GM23338 (cell line): ENCODE data around the gene BAAT. TPM values are rescaled to one million over a fixed set of nuclear protein-coding genes. Genes with fewer than 3 reads are reported as not detected.

Source experiments
- ATAC-seq: fragments of 200-7000 bp; cut with Tn5 transposase; 3 replicates; pipeline ENCODE4 v1.9.1; 2020
- DNase-seq: peaks from one replicate; pipeline ENCODE4 v3.0.0-alpha.2; 2015; ENCODE audit warnings: low spot score
- H2AFZ ChIP-seq: fragments of 200-600 bp; sonication (generic); 2 replicates; pipeline ENCODE4 v1.8.0; 2016; ENCODE audit warnings: antibody characterized with exemption, mild to moderate bottlenecking, moderate library complexity
- H3F3A ChIP-seq: fragments of 200-600 bp; sonication (generic); replicated peaks from 2 replicates; pipeline ENCODE4 v1.8.0; 2017; ENCODE audit warnings: antibody characterized with exemption, mixed run types, low read depth
- H3K27ac ChIP-seq: fragments of 200-600 bp; sonication (generic); 2 replicates; pipeline ENCODE4 v1.6.1; 2016; ENCODE audit warnings: low read depth
- H3K27me3 ChIP-seq: fragments of 200-600 bp; sonication (generic); 2 replicates; pipeline ENCODE4 v1.8.0; 2016; ENCODE audit warnings: mild to moderate bottlenecking, mixed run types, moderate library complexity; ENCODE audit not compliant: insufficient read depth
- H3K36me3 ChIP-seq: fragments of 200-600 bp; sonication (generic); 2 replicates; pipeline ENCODE4 v1.8.0; 2016; ENCODE audit warnings: mild to moderate bottlenecking; ENCODE audit not compliant: insufficient read depth
- H3K4me1 ChIP-seq: fragments of 200-600 bp; sonication (generic); 2 replicates; pipeline ENCODE4 v1.8.0; 2016; ENCODE audit warnings: mild to moderate bottlenecking, moderate library complexity; ENCODE audit not compliant: insufficient read depth
- H3K4me2 ChIP-seq: fragments of 200-600 bp; sonication (generic); 2 replicates; pipeline ENCODE4 v1.7.1; 2017; ENCODE audit warnings: mixed run types
- H3K4me3 ChIP-seq: fragments of 200-600 bp; sonication (generic); 2 replicates; pipeline ENCODE4 v1.6.1; 2016; ENCODE audit warnings: mixed run types
- H3K79me2 ChIP-seq: fragments of 200-600 bp; sonication (generic); replicated peaks from 2 replicates; pipeline ENCODE4 v1.8.0; 2017; ENCODE audit warnings: mild to moderate bottlenecking; ENCODE audit not compliant: insufficient read depth
- H3K9me2 ChIP-seq: fragments of 200-600 bp; sonication (generic); 2 replicates; pipeline ENCODE4 v1.8.0; 2017; ENCODE audit not compliant: insufficient read depth
- H4K20me1 ChIP-seq: fragments of 200-600 bp; sonication (generic); replicated peaks from 2 replicates; pipeline ENCODE4 v1.8.0; 2017; ENCODE audit warnings: mild to moderate bottlenecking; ENCODE audit not compliant: insufficient read depth
- H3K27ac Mint-ChIP-seq: 2 replicates; pipeline ENCODE4 v1.8.0; 2020; ENCODE audit warnings: inconsistent platforms, mild to moderate bottlenecking, moderate library complexity, mixed read lengths
- H3K27me3 Mint-ChIP-seq: 3 replicates; pipeline ENCODE4 v1.8.0; 2022; ENCODE audit warnings: low read depth, mild to moderate bottlenecking, moderate library complexity, mixed read lengths, inconsistent platforms; ENCODE audit not compliant: insufficient read depth, poor library complexity
- H3K36me3 Mint-ChIP-seq: 3 replicates; pipeline ENCODE4 v1.8.0; 2021; ENCODE audit warnings: low read depth, mild to moderate bottlenecking, inconsistent platforms, moderate library complexity, mixed read lengths
- H3K4me1 Mint-ChIP-seq: 3 replicates; pipeline ENCODE4 v1.8.0; 2020; ENCODE audit warnings: mild to moderate bottlenecking, inconsistent platforms, mixed read lengths
- H3K4me3 Mint-ChIP-seq: 3 replicates; pipeline ENCODE4 v1.8.0; 2021; ENCODE audit warnings: moderate library complexity, mild to moderate bottlenecking, inconsistent platforms, mixed read lengths
- H3K9me3 Mint-ChIP-seq: 3 replicates; pipeline ENCODE4 v1.8.0; 2020; ENCODE audit warnings: moderate library complexity, mild to moderate bottlenecking, inconsistent platforms, mixed read lengths
- CREB1 ChIP-seq: fragments of 250-450 bp; sonication (Bioruptor Pico); IDR thresholded peaks from 2 replicates; pipeline ENCODE4 v1.5.0; 2020; ENCODE audit warnings: low read depth, mild to moderate bottlenecking, moderate library complexity
- EZH2 ChIP-seq: fragments of 200-600 bp; sonication (generic); IDR thresholded peaks from one replicate; pipeline ENCODE4 v1.8.0; 2017; ENCODE audit warnings: antibody characterized with exemption, mild to moderate bottlenecking, low read depth; ENCODE audit not compliant: unreplicated experiment
- EZH2phosphoT487 ChIP-seq: fragments of 200-600 bp; sonication (generic); IDR thresholded peaks from one replicate; pipeline ENCODE4 v1.8.1; 2018; ENCODE audit warnings: antibody characterized with exemption; ENCODE audit not compliant: unreplicated experiment
- JUNB ChIP-seq: IDR thresholded peaks from one replicate; pipeline ENCODE4 v1.6.1; 2016; ENCODE audit warnings: antibody characterized with exemption; ENCODE audit not compliant: unreplicated experiment
- NANOG ChIP-seq: IDR thresholded peaks from 2 replicates; pipeline ENCODE4 v1.6.1; 2016; ENCODE audit warnings: antibody characterized with exemption, borderline replicate concordance
- POLR2AphosphoS5 ChIP-seq: IDR thresholded peaks from 2 replicates; pipeline ENCODE4 v1.6.1; 2016; ENCODE audit warnings: antibody characterized with exemption, low read depth
- STAT1 ChIP-seq: IDR thresholded peaks from one replicate; pipeline ENCODE4 v1.6.1; 2016; ENCODE audit warnings: antibody characterized with exemption; ENCODE audit not compliant: unreplicated experiment
- ZNF114 ChIP-seq: fragments of 250-450 bp; sonication (Bioruptor Pico); IDR thresholded peaks from 2 replicates; pipeline ENCODE4 v1.5.0; 2020; ENCODE audit warnings: mild to moderate bottlenecking, moderate library complexity
- ZNF331 ChIP-seq: fragments of 250-450 bp; sonication (Bioruptor Pico); IDR thresholded peaks from 2 replicates; pipeline ENCODE4 v1.5.0; 2020; ENCODE audit warnings: low read depth, mild to moderate bottlenecking, moderate library complexity
- polyA plus RNA-seq: library from polyadenylated mRNA; unstranded; fragments of >200 nt; fragmentation: Nextera tagmentation; extraction: Ambion mirVana; gene quantifications from 2 replicates; pipeline ENCODE4 v1.2.1, GENCODE V29; 2016
- total RNA-seq: library from RNA; depleted of rRNA; stranded (reverse); fragments of >200 nt; shearing (Covaris generic); gene quantifications from 2 replicates; pipeline ENCODE4 v1.2.3, GENCODE V29; 2014
- TF ChIP-seq, protein P1 (sequence below): IDR thresholded peaks from one replicate; pipeline ENCODE4 v1.6.1; 2018; ENCODE audit warnings: antibody characterized with exemption; ENCODE audit not compliant: unreplicated experiment
- TF ChIP-seq, protein P2 (sequence below): fragments of 250-450 bp; sonication (Bioruptor Pico); IDR thresholded peaks from 2 replicates; pipeline ENCODE4 v1.5.0; 2020; ENCODE audit warnings: mild to moderate bottlenecking, moderate library complexity
- TF ChIP-seq, protein P3 (sequence below): IDR thresholded peaks from 2 replicates; pipeline ENCODE4 v1.6.1; 2016; ENCODE audit warnings: antibody characterized with exemption
- TF ChIP-seq, protein P4 (sequence below), 2 experiments: fragments of 200-600 bp in 1 of 2; sonication (generic) in 1 of 2; conservative IDR thresholded peaks; 2 replicates each; pipeline versions ENCODE4 v1.5.1 to v1.6.1; 2016 to 2017; ENCODE audit warnings: antibody characterized with exemption in 2 of 2, low read depth in 2 of 2, mild to moderate bottlenecking in 2 of 2, moderate library complexity in 1 of 2

Gene BAAT
- total and polyA plus RNA-seq, 2 experiments from 2014 or later: 0.08 to 0.14 TPM

DNA sequence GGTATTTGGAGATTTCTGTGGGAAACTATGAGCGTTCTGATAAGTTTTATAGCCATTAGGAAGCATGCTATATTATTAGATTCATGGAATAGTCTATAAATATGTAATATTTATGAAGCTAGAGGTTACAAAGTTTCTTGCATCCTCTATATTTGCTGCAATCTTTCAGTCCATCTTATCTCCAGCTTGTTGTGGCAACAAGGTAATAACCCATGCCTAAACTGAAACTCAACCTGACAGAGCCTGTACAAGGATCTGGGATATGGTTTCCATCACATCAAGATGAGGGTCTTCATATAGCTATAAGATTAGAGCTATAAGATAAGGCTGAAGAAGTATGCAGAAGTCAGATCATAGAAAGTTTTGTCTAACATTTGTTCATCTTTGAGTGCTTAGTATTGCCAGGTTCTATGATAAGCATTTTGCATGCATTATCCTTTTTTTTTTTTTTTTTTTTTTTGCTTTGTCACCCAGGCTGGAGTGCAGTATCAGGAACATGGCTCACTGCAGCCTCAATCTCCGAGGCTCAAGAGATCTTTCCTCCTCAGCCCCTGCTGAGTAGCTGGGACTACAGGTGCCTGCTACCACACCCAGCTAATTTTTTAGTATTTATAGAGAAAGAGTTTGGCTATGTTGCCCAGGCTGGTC is 14.8 kb downstream of the BAAT start:
- ATAC-seq: no peak
- H3K27ac Mint-ChIP-seq: no peak overlapping the region

More for the DNA sequence above, 14.8 kb downstream of the BAAT start:
- H3K36me3 ChIP-seq: no peaks in the 10 kb centered on the region
- Mint-ChIP-seq H3K9me3 (no peaks in the 10 kb centered on the region), H3K4me3 (no peak overlapping the region), H3K27me3 (no peaks in the 10 kb centered on the region), H3K4me1 (peaks cover 10% of the 10 kb centered on the region; the same call in 2 of the 3 replicates), H3K36me3 (no peaks in the 10 kb centered on the region)
- H4K20me1 ChIP-seq: no peaks in the 10 kb centered on the region
- H3K9me2 ChIP-seq: no peaks in the 10 kb centered on the region
- no peaks in the 10 kb centered on the region for H3K27me3 ChIP-seq
- no peak overlapping the region for H3K4me2 ChIP-seq
- no peaks in the 10 kb centered on the region for H3K79me2 ChIP-seq
- no peak for DNase-seq
- no peak overlapping the region for H3K4me3 ChIP-seq
- H3K27ac ChIP-seq: no peak overlapping the region
- H3K4me1 ChIP-seq: peaks cover 5% of the 10 kb centered on the region; the same call in 1 of the 2 replicates
- no peaks in the 10 kb centered on the region for H3F3A ChIP-seq
- H2AFZ ChIP-seq: no peak overlapping the region
- TF ChIP-seq JUNB: no peak
- TF ChIP-seq, protein P1, sequence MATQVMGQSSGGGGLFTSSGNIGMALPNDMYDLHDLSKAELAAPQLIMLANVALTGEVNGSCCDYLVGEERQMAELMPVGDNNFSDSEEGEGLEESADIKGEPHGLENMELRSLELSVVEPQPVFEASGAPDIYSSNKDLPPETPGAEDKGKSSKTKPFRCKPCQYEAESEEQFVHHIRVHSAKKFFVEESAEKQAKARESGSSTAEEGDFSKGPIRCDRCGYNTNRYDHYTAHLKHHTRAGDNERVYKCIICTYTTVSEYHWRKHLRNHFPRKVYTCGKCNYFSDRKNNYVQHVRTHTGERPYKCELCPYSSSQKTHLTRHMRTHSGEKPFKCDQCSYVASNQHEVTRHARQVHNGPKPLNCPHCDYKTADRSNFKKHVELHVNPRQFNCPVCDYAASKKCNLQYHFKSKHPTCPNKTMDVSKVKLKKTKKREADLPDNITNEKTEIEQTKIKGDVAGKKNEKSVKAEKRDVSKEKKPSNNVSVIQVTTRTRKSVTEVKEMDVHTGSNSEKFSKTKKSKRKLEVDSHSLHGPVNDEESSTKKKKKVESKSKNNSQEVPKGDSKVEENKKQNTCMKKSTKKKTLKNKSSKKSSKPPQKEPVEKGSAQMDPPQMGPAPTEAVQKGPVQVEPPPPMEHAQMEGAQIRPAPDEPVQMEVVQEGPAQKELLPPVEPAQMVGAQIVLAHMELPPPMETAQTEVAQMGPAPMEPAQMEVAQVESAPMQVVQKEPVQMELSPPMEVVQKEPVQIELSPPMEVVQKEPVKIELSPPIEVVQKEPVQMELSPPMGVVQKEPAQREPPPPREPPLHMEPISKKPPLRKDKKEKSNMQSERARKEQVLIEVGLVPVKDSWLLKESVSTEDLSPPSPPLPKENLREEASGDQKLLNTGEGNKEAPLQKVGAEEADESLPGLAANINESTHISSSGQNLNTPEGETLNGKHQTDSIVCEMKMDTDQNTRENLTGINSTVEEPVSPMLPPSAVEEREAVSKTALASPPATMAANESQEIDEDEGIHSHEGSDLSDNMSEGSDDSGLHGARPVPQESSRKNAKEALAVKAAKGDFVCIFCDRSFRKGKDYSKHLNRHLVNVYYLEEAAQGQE: no peak
- TF ChIP-seq, protein P2, sequence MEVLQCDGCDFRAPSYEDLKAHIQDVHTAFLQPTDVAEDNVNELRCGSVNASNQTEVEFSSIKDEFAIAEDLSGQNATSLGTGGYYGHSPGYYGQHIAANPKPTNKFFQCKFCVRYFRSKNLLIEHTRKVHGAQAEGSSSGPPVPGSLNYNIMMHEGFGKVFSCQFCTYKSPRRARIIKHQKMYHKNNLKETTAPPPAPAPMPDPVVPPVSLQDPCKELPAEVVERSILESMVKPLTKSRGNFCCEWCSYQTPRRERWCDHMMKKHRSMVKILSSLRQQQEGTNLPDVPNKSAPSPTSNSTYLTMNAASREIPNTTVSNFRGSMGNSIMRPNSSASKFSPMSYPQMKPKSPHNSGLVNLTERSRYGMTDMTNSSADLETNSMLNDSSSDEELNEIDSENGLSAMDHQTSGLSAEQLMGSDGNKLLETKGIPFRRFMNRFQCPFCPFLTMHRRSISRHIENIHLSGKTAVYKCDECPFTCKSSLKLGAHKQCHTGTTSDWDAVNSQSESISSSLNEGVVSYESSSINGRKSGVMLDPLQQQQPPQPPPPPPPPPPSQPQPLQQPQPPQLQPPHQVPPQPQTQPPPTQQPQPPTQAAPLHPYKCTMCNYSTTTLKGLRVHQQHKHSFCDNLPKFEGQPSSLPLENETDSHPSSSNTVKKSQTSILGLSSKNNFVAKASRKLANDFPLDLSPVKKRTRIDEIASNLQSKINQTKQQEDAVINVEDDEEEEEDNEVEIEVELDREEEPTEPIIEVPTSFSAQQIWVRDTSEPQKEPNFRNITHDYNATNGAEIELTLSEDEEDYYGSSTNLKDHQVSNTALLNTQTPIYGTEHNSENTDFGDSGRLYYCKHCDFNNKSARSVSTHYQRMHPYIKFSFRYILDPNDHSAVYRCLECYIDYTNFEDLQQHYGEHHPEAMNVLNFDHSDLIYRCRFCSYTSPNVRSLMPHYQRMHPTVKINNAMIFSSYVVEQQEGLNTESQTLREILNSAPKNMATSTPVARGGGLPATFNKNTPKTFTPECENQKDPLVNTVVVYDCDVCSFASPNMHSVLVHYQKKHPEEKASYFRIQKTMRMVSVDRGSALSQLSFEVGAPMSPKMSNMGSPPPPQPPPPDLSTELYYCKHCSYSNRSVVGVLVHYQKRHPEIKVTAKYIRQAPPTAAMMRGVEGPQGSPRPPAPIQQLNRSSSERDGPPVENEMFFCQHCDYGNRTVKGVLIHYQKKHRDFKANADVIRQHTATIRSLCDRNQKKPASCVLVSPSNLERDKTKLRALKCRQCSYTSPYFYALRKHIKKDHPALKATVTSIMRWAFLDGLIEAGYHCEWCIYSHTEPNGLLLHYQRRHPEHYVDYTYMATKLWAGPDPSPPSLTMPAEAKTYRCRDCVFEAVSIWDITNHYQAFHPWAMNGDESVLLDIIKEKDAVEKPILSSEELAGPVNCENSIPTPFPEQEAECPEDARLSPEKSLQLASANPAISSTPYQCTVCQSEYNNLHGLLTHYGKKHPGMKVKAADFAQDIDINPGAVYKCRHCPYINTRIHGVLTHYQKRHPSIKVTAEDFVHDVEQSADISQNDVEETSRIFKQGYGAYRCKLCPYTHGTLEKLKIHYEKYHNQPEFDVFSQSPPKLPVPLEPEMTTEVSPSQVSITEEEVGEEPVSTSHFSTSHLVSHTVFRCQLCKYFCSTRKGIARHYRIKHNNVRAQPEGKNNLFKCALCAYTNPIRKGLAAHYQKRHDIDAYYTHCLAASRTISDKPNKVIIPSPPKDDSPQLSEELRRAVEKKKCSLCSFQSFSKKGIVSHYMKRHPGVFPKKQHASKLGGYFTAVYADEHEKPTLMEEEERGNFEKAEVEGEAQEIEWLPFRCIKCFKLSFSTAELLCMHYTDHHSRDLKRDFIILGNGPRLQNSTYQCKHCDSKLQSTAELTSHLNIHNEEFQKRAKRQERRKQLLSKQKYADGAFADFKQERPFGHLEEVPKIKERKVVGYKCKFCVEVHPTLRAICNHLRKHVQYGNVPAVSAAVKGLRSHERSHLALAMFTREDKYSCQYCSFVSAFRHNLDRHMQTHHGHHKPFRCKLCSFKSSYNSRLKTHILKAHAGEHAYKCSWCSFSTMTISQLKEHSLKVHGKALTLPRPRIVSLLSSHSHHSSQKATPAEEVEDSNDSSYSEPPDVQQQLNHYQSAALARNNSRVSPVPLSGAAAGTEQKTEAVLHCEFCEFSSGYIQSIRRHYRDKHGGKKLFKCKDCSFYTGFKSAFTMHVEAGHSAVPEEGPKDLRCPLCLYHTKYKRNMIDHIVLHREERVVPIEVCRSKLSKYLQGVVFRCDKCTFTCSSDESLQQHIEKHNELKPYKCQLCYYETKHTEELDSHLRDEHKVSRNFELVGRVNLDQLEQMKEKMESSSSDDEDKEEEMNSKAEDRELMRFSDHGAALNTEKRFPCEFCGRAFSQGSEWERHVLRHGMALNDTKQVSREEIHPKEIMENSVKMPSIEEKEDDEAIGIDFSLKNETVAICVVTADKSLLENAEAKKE (CRISPR knock-in tag): no peak
- TF ChIP-seq, protein P3, sequence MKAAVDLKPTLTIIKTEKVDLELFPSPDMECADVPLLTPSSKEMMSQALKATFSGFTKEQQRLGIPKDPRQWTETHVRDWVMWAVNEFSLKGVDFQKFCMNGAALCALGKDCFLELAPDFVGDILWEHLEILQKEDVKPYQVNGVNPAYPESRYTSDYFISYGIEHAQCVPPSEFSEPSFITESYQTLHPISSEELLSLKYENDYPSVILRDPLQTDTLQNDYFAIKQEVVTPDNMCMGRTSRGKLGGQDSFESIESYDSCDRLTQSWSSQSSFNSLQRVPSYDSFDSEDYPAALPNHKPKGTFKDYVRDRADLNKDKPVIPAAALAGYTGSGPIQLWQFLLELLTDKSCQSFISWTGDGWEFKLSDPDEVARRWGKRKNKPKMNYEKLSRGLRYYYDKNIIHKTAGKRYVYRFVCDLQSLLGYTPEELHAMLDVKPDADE: no peak
- no peak for TF ChIP-seq EZH2phosphoT487
- no peak for TF ChIP-seq NANOG
- no peak for TF ChIP-seq POLR2AphosphoS5
- no peak for TF ChIP-seq EZH2
- no peak for TF ChIP-seq STAT1
- TF ChIP-seq ZNF331 (CRISPR knock-in tag): no peak
- TF ChIP-seq, protein P4, sequence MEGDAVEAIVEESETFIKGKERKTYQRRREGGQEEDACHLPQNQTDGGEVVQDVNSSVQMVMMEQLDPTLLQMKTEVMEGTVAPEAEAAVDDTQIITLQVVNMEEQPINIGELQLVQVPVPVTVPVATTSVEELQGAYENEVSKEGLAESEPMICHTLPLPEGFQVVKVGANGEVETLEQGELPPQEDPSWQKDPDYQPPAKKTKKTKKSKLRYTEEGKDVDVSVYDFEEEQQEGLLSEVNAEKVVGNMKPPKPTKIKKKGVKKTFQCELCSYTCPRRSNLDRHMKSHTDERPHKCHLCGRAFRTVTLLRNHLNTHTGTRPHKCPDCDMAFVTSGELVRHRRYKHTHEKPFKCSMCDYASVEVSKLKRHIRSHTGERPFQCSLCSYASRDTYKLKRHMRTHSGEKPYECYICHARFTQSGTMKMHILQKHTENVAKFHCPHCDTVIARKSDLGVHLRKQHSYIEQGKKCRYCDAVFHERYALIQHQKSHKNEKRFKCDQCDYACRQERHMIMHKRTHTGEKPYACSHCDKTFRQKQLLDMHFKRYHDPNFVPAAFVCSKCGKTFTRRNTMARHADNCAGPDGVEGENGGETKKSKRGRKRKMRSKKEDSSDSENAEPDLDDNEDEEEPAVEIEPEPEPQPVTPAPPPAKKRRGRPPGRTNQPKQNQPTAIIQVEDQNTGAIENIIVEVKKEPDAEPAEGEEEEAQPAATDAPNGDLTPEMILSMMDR (conservative IDR thresholded peaks at IDR 0.05; ENCODE audit: low read depth in 2 of 2): no peak
- TF ChIP-seq ZNF114 (CRISPR knock-in tag): no peak
- no peak for TF ChIP-seq CREB1
